GM19035 (cell line): ENCODE results near the gene HNRNPM.
A peak's percentile ranks its signal among the peaks of the same experiment; 100 is the strongest.
"Not testable (repeated sequence)": the region's sequence is repeated elsewhere in the genome, so short reads cannot be mapped to it uniquely, and the experiment has no call there.

ENCODE experiments used
- ATAC-seq: cut with Tn5 transposase; IDR thresholded peaks from one replicate; pipeline ENCODE4 v1.9.1; 2021; ENCODE audit not compliant: unreplicated experiment

HNRNPM gene

GRCh38 chr19:8425331-8425730 lies 19.4 kb upstream of the HNRNPM start:
- not testable (repeated sequence) for ATAC-seq

DNA sequence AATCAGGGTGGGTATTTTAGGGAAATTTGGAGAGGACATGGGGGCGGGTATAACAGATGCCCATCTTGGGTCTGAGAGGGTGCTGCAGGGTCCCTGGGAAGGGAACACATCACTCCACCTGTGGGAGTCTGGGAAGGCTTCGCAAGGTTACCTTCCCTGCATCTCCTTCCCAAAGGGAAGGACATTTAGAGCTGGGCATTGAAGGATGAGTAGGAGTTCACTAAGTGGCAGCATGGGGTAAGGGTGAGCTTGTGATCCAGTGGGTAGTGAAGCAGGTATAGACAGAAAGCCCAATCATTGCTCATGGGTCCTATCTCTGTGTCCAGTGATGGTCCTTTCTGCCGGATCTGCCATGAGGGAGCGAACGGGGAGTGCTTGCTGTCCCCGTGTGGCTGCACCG lies 18.5 kb upstream of the HNRNPM start:
- no peak for ATAC-seq

- no peak for ATAC-seq
Measured at GRCh38 chr19:8429044-8429443, 15.7 kb upstream of the HNRNPM start.

- ATAC-seq: no peak
Measured at GRCh38 chr19:8429826-8430225, 14.9 kb upstream of the HNRNPM start.

GRCh38 chr19:8430650-8431049 lies 14.1 kb upstream of the HNRNPM start:
- ATAC-seq: no peak

DNA sequence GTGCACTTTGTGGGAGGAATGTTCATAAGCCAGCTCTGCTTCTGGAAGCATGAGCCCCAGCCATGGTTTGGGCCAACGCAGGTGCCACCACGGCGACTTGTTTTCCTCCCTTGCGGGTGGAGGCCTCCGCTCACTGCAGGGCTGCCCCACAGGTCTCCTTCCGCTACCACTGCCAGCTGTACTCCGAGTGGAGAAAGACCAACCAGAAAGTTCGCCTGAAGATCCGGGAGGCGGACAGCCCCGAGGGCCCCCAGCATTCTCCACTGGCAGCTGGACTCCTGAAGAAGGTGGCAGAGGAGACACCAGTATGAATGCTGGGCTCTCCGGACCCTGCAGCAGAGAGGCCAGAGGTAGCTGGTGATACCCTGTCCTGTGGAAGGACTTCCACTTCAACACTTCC lies 6.5 kb upstream of the HNRNPM start:
- ATAC-seq: no peak

DNA sequence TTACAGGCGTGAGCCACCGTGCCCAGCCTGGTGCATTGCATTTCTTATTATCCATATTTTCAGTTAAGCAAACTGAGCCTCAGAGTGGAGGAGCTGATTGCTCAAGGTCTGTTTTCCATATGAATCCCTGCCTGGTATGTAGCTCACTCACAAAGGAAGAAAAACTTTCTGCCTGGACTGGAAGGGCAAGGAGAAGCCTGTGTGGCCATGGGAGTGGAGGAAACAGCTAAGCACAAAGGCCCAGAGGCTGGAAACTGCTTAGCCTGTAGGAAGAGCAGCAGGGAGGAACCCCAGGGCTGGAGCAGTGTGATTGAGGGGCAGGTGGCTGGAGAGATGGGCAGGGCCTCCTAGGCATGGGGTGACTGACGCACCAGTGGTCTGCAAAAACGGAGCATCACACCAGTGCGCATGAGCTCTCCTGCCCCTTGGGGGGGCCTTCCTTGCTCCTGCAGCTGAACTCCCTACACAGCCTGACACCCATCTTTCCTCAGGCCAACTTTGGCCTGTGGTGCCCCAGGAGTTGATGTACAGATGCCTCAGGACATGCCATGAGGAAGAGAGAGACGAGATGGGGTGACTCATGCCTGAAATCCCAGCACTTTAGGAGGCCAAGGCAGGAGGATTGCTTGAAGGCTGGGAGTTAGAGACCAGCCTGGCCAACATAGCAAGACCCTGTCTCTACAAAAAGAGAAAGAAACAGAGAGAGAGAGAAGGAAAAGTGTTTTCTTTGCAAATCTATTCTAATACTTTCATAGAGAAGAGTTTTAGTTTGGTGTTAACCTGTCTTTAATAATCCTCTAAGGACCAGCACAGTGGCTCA lies 2.8 kb upstream of the HNRNPM start:
- ATAC-seq: no peak

- ATAC-seq: not testable (repeated sequence)
Measured at GRCh38 chr19:8444140-8444676, 567 bp upstream of the HNRNPM start.

GRCh38 chr19:8445488-8446001 lies 770 bp downstream of the HNRNPM start:
- ATAC-seq: peak; percentile 32

DNA sequence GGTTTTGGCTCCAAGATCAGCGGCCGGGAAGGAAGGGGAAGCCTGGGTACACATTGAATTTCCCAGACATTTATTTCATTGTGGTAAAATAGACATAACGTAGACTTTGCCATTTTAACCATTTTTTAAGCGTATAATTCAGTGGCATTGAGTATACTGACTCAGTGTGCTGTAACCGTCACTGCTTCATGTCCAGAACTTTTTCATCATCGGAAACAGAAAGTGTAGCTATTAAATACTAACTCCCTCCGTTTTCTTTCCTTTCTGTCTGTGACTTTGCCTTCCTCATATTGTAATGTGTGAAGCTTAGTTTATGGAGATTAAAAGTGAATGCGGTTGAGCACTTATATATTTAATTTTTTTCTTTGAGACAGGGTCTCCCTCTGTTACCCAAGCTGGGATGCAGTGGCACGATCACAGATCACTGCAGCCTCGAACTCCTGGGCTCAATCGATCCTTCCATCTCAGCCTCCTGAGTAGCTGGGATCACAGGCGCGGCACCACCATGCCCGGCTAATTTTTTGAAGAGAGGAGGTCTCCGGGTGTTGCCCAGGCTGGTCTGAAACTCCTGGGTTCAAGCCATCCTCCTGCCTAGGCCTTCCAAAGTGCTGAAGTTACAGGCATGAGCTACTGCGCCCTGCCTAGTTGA lies 1.4 kb downstream of the HNRNPM start:
- ATAC-seq: no peak

DNA sequence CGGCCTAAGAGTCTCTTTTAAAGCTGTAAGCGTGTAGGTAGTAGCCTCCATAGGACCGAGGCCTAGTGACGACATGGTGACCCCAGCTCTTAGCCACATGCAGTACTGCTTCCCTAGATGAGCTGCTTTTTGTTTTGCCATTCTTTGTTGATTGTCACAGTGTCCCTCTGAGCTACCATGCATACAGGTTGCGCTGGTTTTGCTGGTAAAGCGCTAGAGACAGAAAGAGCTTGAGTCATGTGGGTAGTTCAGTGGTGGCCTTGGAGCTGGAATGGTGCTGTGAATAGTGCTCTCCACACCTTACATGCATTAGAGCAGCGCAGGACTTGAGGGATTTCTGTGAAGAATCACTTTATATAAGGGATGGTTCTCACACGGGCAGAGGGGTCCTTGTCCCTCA lies 5.1 kb downstream of the HNRNPM start:
- no peak for ATAC-seq

DNA sequence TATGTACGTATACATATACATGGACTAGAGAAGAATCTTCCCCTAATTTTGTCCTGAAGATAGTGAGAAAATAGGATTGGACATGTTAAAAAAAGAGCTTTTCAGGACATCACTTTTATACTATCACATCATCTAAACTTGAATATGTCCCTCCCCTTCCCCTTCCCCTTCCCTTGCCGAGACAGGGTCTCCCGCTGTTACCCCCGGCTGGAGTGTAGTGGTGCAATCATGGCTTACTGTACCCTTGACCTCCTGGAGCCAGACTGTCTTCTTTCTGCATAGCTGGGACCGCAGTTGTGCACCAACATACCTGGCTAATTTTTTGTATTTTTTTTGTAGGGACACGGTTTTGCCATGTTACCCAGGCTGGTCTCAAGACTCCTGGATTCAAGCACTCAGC lies 6.6 kb downstream of the HNRNPM start:
- no peak for ATAC-seq

DNA sequence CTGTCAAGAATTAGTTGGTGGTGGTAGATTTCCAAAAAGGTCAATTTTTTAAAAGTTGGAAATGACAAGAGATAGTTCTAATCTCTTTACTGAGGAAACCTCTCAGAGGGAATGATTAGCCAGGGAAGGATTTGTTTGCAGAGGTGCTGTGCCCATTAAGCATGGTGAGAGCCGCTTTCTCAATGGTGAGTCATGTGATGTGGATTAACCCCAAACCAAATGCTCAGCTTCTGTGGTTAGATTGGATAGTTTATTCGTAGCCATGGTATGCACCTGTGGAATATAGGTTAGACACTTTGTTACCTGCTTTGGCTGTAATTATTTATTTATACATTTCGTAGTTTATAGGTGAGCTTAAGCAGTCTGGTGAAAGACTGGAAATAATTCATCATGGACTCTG lies 7.1 kb downstream of the HNRNPM start:
- no peak for ATAC-seq

DNA sequence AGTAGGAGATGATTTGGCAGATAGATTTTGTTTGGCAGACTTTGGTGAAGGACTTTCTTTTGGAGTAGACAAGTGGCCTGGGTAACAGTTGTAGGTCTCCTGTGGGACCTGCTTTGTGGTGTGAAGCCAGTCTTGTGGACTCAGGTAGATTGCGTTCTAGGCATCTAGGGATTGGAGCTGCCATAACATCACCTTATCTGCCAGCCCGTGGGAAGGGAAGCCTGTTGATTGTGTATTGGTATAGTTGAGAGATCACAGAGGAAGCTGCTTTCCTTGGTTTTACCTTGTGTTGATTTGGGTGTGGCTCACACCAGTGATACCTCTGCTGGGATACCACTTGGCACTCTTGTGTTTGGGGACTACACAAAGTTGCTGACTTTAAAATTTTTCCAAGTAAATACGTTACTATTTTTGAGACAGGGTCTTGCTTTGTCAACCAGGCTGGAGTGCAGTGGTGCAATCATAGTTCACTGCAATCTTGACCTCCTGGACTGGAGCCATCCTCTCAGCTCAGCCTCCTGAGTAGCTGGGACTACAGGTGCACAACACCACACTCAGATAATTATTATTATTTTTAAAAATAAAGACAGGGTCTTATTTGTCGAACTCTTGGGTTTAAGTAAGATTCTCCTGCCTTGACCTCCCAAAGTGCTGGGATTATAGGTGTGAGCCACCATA lies 7.8 kb downstream of the HNRNPM start:
- ATAC-seq: no peak

- no peak for ATAC-seq
Measured at GRCh38 chr19:8453616-8454015, 8.8 kb downstream of the HNRNPM start.

GRCh38 chr19:8454218-8454617 lies 9.4 kb downstream of the HNRNPM start:
- ATAC-seq: no peak

GRCh38 chr19:8455018-8455417 lies 10.2 kb downstream of the HNRNPM start:
- no peak for ATAC-seq

GRCh38 chr19:8456064-8456463 lies 11.3 kb downstream of the HNRNPM start:
- ATAC-seq: no peak

DNA sequence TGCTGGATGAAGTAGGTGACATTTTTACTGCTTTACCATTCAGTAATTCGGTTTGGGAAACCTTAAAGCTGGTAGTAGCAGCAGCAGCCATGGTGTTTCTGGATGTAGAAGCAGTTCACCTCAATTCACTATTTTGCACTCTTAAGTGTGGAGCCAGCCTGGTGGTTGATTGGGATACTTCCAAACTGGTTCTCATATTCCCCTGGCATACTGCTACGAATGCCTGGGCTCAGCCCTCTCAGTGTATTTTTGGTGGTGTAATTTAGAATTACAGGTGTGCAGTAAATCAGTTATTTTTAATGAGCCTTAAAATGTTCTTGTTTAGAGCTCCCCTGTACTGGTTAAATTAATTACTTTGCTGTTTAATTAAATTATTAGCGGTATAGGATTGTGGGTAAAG lies 12.4 kb downstream of the HNRNPM start:
- no peak for ATAC-seq

GRCh38 chr19:8457827-8458226 lies 13.1 kb downstream of the HNRNPM start:
- no peak for ATAC-seq

- no peak for ATAC-seq
Measured at GRCh38 chr19:8458380-8458779, 13.6 kb downstream of the HNRNPM start.

DNA sequence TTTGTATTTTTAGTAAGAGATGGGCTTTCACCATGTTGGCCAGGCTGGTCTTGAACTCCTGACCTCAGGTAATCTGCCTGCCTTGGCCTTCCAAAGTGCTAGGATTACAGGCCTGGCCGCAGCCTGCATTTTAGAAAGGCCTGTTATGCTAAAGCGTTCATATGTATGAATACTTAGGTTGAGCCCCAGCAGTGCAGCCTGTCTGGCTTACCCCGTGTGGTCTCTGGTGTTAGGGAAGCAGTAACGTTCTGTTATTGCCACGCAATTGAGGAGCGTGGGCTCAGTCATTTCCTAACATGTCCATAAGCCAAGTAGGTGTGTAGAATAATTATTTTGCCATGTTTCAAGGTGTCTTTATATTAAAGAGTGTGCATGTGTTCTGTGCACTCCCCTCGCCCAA lies 14.3 kb downstream of the HNRNPM start:
- ATAC-seq: no peak
